HepG2 (cell line): ENCODE data around the gene SERBP1. TPM values are rescaled to one million over a fixed set of nuclear protein-coding genes. Genes with fewer than 3 reads are reported as not detected.

Source experiments
- ATAC-seq: fragments of 200-7000 bp; cut with Tn5 transposase; 3 replicates; pipeline ENCODE4 v1.9.1; 2020; ENCODE audit warnings: mild to moderate bottlenecking, moderate library complexity
- BruUV-seq: library from RNA; stranded (reverse); fragments of 400-500 nt; replicated peaks from 2 replicates; lab custom pipeline; 2021; lab: Mats Ljungman, UMichigan
- CTCF ChIA-PET: fragments of 300-600 bp; formaldehyde crosslinking; extraction: SDS; loops from one replicate; lab custom pipeline; 2021; ENCODE audit warnings: low total read pairs, inconsistent platforms, low intra/inter-chr PET ratio; lab: Yijun Ruan, JAX
- POLR2A ChIA-PET: fragments of 350-600 bp; sonication (Branson Sonifier 250); formaldehyde crosslinking; loops from one replicate; lab custom pipeline; 2020; ENCODE audit warnings: antibody characterized with exemption, inconsistent platforms; lab: Yijun Ruan, JAX
- DNase-seq: peaks from one replicate; pipeline ENCODE4 v3.0.0-alpha.2; 2015; ENCODE audit warnings: low spot score
- FAIRE-seq: peaks from 3 replicates; lab custom pipeline; 2011; peaks lifted over from hg19 to GRCh38; lab: Jason Lieb, UNC
- H2AFZ ChIP-seq: one replicate; pipeline ENCODE4 v1.6.1; 2011; ENCODE audit warnings: low read length, inconsistent platforms
- H3K27ac ChIP-seq: fragments of 300-600 bp; 3 replicates; pipeline ENCODE4 v1.8.0; 2011; ENCODE audit warnings: mixed run types, mild to moderate bottlenecking, mixed read lengths, low read length, inconsistent platforms; ENCODE audit not compliant: insufficient read depth; ENCODE audit errors: extremely low read length
- H3K27me3 ChIP-seq, 2 experiments: fragments of 200-600 bp in 1 of 2; 2 replicates in 1 of 2; 3 replicates in 1 of 2; pipeline versions ENCODE4 v1.6.0 to v1.8.0; 2011; ENCODE audit warnings: low read length in 2 of 2, mild to moderate bottlenecking in 2 of 2, moderate library complexity in 2 of 2, inconsistent platforms in 1 of 2; ENCODE audit not compliant: insufficient read depth in 2 of 2, control insufficient read depth in 1 of 2
- H3K36me3 ChIP-seq, 2 experiments: fragments of 200-600 bp in 1 of 2; replicated peaks in 1 of 2; 2 replicates in 1 of 2; 3 replicates in 1 of 2; pipeline versions ENCODE4 v1.5.1 to v1.8.0; 2011; ENCODE audit warnings: low read length in 2 of 2, inconsistent platforms in 1 of 2; ENCODE audit not compliant: insufficient read depth in 2 of 2, control insufficient read depth in 1 of 2
- H3K4me1 ChIP-seq: 2 replicates; pipeline ENCODE4 v1.5.1; 2012; ENCODE audit warnings: low read length, inconsistent platforms; ENCODE audit not compliant: insufficient read depth
- H3K4me2 ChIP-seq: 2 replicates; pipeline ENCODE4 v1.6.0; 2011; ENCODE audit warnings: low read depth, low read length, inconsistent platforms
- H3K4me3 ChIP-seq, 3 experiments: fragments of 200-600 bp in 1 of 3; sonication (generic), shearing (Covaris generic) in 1 of 3; replicated peaks in 1 of 3; 2 replicates each; pipeline ENCODE4 v1.5.1; 2011 to 2016; ENCODE audit warnings: low read length in 3 of 3, inconsistent platforms in 2 of 3, low read depth in 2 of 3, mild to moderate bottlenecking in 2 of 3, control low read depth in 1 of 3, mixed read lengths in 1 of 3; ENCODE audit not compliant: insufficient read depth in 1 of 3
- H3K79me2 ChIP-seq: one replicate; pipeline ENCODE4 v1.6.1; 2011; ENCODE audit warnings: low read length, inconsistent platforms; ENCODE audit not compliant: insufficient read depth
- H3K9ac ChIP-seq: 2 replicates; pipeline ENCODE4 v1.6.0; 2011; ENCODE audit warnings: mild to moderate bottlenecking, low read depth, low read length, inconsistent platforms; ENCODE audit not compliant: insufficient read depth
- H3K9me3 ChIP-seq: 2 replicates; pipeline ENCODE4 v1.5.1; 2012; ENCODE audit warnings: mild to moderate bottlenecking, low read length
- H4K20me1 ChIP-seq: 2 replicates; pipeline ENCODE4 v1.6.0; 2011; ENCODE audit warnings: inconsistent platforms, mild to moderate bottlenecking, low read length, moderate library complexity; ENCODE audit not compliant: insufficient read depth
- GABPA ChIP-seq, 2 experiments: IDR thresholded peaks; 2 replicates each; pipeline ENCODE4 v1.6.1; 2011 to 2016; ENCODE audit warnings: low read depth in 2 of 2, low read length in 1 of 2, missing biosample characterization in 1 of 2, missing genetic modification characterization in 1 of 2
- GTF3A ChIP-seq: sonication (generic); formaldehyde crosslinking; conservative IDR thresholded peaks from 2 replicates; pipeline ENCODE4 v1.4.0; 2020; ENCODE audit warnings: mild to moderate bottlenecking, missing genetic modification reagents
- MTA1 ChIP-seq: sonication (generic); formaldehyde crosslinking; IDR thresholded peaks from 2 replicates; pipeline ENCODE4 v1.4.0; 2020; ENCODE audit warnings: missing genetic modification reagents, mild to moderate bottlenecking, borderline replicate concordance
- NPAS2 ChIP-seq: sonication (generic); formaldehyde crosslinking; IDR thresholded peaks from 2 replicates; pipeline ENCODE4 v1.8.0; 2022; ENCODE audit warnings: mild to moderate bottlenecking, missing genetic modification reagents, borderline replicate concordance
- RAD21 ChIP-seq: fragments of 450-650 bp; formaldehyde crosslinking; IDR thresholded peaks from 2 replicates; pipeline ENCODE4 v1.5.0; 2020; ENCODE audit warnings: mild to moderate bottlenecking
- SALL1 ChIP-seq: sonication (generic); formaldehyde crosslinking; IDR thresholded peaks from 2 replicates; pipeline ENCODE4 v1.8.0; 2022; ENCODE audit warnings: mild to moderate bottlenecking, missing genetic modification reagents
- ZBTB21 ChIP-seq: sonication (generic); formaldehyde crosslinking; IDR thresholded peaks from 2 replicates; pipeline ENCODE4 v1.4.0; 2020; ENCODE audit warnings: missing genetic modification reagents
- ZNF530 ChIP-seq: sonication (generic); formaldehyde crosslinking; IDR thresholded peaks from 2 replicates; pipeline ENCODE4 v1.5.0; 2020; ENCODE audit warnings: low read depth, mild to moderate bottlenecking, missing genetic modification reagents
- ZNF619 ChIP-seq: sonication (generic); formaldehyde crosslinking; IDR thresholded peaks from 2 replicates; pipeline ENCODE4 v1.4.0; 2020; ENCODE audit warnings: mild to moderate bottlenecking, missing genetic modification reagents
- WGBS: methylation state at CpG from one replicate; pipeline ENCODE4 v1.1.6; 2017; ENCODE audit warnings: low lambda C conversion rate; 5-methylcytosine and 5-hydroxymethylcytosine counted together
- in situ Hi-C: cut with HindIII; loops from 2 replicates; pipeline ENCODE4 v1.10.0; 2017; ENCODE audit warnings: low pct_unique_long_range_greater_than_20kb; ENCODE audit not compliant: extremely low pct_ligation_motif_present
- intact Hi-C: fragments of 100-400 bp; cut with micrococcal nuclease; formaldehyde crosslinking; loops from one replicate; pipeline ENCODE4 v1.10.0; 2022; ENCODE audit not compliant: unreplicated experiment
- polyA plus RNA-seq, 8 experiments: library from polyadenylated mRNA; depleted of rRNA in 3 of 8; stranded (reverse) in 7 of 8; unstranded in 1 of 8; fragments of >200 nt; fragmentation: Illumina TruSeq in 4 of 8; extraction: Trizol in 4 of 8; gene quantifications; 2 replicates each; pipeline versions ENCODE4 v1.2.1 to v1.2.3, GENCODE V29; 2011 to 2016; ENCODE audit warnings: low read depth in 4 of 8, missing spikeins in 1 of 8, mixed read lengths in 1 of 8; ENCODE audit not compliant: insufficient read depth in 1 of 8
- total RNA-seq, 5 experiments: library from RNA; depleted of rRNA; stranded (reverse); fragments of >200 nt; fragmentation: Illumina TruSeq; extraction: Trizol; gene quantifications; 2 replicates each; pipeline ENCODE4 v1.2.3, GENCODE V29; 2016; ENCODE audit warnings: low read depth in 1 of 5
- TF ChIP-seq, protein P1 (sequence below): fragments of 450-650 bp; IDR thresholded peaks from 2 replicates; pipeline ENCODE4 v1.6.1; 2017; ENCODE audit warnings: mild to moderate bottlenecking
- TF ChIP-seq, protein P2 (sequence below): sonication (generic); formaldehyde crosslinking; IDR thresholded peaks from 2 replicates; pipeline ENCODE4 v1.4.0; 2020; ENCODE audit warnings: mild to moderate bottlenecking, missing genetic modification reagents, borderline replicate concordance

Gene SERBP1
- total and polyA plus RNA-seq, 2 of the 13 experiments (the other 11 are each of a cell fraction or from before 2014, with no cell fraction given): 175 to 281 TPM

DNA sequence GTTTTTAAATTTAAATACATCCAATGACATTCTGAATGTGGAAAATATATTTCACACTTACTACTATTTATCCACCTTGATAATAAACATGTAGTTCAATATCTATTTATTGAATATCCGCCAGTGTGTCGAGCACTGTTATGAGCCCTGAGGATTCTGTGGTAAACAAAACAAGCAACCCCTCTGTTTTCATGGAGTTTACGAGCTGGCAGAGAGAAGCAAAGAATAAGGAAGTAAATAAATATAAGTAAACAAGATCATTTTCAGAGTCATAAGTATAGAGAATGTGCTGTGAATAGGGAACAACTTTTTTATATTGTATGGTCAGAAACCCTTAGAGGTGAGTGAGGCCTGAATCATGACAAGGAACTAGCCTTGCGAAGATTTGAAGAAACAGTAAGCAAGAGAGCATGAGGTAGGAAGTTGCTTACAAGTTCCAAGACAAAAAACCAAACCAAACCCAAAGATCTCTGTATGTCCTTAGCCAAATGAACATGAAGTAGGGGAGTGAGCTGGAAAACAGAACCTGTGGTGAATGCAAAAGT lies 6.4 kb upstream of the SERBP1 start (continued):
- TF ChIP-seq, protein P1, sequence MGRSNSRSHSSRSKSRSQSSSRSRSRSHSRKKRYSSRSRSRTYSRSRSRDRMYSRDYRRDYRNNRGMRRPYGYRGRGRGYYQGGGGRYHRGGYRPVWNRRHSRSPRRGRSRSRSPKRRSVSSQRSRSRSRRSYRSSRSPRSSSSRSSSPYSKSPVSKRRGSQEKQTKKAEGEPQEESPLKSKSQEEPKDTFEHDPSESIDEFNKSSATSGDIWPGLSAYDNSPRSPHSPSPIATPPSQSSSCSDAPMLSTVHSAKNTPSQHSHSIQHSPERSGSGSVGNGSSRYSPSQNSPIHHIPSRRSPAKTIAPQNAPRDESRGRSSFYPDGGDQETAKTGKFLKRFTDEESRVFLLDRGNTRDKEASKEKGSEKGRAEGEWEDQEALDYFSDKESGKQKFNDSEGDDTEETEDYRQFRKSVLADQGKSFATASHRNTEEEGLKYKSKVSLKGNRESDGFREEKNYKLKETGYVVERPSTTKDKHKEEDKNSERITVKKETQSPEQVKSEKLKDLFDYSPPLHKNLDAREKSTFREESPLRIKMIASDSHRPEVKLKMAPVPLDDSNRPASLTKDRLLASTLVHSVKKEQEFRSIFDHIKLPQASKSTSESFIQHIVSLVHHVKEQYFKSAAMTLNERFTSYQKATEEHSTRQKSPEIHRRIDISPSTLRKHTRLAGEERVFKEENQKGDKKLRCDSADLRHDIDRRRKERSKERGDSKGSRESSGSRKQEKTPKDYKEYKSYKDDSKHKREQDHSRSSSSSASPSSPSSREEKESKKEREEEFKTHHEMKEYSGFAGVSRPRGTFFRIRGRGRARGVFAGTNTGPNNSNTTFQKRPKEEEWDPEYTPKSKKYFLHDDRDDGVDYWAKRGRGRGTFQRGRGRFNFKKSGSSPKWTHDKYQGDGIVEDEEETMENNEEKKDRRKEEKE: no peak
- no peak for TF ChIP-seq SALL1

DNA sequence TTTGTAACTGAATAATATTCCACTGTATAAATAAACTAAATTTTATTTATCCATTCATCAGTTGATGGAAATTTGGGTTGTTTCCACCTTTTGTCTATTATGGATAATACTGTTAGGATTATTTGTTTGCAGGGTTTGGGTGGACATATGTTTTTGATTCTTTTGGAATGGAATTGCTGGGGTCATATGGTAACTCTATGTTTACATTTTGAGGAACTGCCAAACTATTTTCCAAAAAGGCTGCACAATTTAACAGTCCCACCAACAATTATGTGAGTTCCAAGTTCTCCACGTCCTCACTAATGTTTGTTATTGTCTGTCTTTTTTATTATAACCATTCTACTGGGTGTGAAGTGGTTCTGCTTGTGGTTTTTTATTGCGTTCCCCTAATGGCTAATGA lies 4.3 kb upstream of the SERBP1 start:
- CTCF ChIA-PET: no interaction called here
- H3K9ac ChIP-seq: no peak overlapping the region
- ATAC-seq: no peak
- H3K9me3 ChIP-seq: no peaks in the 10 kb centered on the region
- TF ChIP-seq ZNF619 (CRISPR knock-in tag) (no peak), NPAS2 (CRISPR knock-in tag) (no peak), ZNF530 (CRISPR knock-in tag) (no peak), RAD21 (CRISPR knock-in tag) (no peak), MTA1 (CRISPR knock-in tag) (no peak), GABPA (IDR thresholded peaks at IDR 0.05; ENCODE audit: low read depth, low read length) (no peak), GABPA (CRISPR knock-in tag; IDR thresholded peaks at IDR 0.05; ENCODE audit: low read depth) (no peak), GTF3A (CRISPR knock-in tag) (no peak), ZBTB21 (CRISPR knock-in tag) (no peak)
- TF ChIP-seq, protein P2, sequence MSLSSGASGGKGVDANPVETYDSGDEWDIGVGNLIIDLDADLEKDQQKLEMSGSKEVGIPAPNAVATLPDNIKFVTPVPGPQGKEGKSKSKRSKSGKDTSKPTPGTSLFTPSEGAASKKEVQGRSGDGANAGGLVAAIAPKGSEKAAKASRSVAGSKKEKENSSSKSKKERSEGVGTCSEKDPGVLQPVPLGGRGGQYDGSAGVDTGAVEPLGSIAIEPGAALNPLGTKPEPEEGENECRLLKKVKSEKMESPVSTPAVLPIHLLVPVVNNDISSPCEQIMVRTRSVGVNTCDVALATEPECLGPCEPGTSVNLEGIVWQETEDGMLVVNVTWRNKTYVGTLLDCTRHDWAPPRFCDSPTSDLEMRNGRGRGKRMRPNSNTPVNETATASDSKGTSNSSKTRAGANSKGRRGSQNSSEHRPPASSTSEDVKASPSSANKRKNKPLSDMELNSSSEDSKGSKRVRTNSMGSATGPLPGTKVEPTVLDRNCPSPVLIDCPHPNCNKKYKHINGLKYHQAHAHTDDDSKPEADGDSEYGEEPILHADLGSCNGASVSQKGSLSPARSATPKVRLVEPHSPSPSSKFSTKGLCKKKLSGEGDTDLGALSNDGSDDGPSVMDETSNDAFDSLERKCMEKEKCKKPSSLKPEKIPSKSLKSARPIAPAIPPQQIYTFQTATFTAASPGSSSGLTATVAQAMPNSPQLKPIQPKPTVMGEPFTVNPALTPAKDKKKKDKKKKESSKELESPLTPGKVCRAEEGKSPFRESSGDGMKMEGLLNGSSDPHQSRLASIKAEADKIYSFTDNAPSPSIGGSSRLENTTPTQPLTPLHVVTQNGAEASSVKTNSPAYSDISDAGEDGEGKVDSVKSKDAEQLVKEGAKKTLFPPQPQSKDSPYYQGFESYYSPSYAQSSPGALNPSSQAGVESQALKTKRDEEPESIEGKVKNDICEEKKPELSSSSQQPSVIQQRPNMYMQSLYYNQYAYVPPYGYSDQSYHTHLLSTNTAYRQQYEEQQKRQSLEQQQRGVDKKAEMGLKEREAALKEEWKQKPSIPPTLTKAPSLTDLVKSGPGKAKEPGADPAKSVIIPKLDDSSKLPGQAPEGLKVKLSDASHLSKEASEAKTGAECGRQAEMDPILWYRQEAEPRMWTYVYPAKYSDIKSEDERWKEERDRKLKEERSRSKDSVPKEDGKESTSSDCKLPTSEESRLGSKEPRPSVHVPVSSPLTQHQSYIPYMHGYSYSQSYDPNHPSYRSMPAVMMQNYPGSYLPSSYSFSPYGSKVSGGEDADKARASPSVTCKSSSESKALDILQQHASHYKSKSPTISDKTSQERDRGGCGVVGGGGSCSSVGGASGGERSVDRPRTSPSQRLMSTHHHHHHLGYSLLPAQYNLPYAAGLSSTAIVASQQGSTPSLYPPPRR: no peak
- 47% methylated on average over 2 of the region's 2 CpGs for WGBS
- no peak overlapping the region for H3K27ac ChIP-seq
- peaks cover 2% of the 10 kb centered on the region; the same call in 1 of the 2 replicates for H4K20me1 ChIP-seq
- in situ Hi-C loops: no loop called here
- H3K36me3 ChIP-seq: no peaks in the 10 kb centered on the region
- no peak overlapping the region for H3K4me2 ChIP-seq
- H3K4me1 ChIP-seq: peaks cover 31% of the 10 kb centered on the region
- no peak overlapping the region for H3K4me3 ChIP-seq
- POLR2A ChIA-PET: no interaction called here
- H3K79me2 ChIP-seq: peaks cover 6% of the 10 kb centered on the region
- no peak for DNase-seq
- H2AFZ ChIP-seq: no peak overlapping the region
- no peaks in the 10 kb centered on the region; a peak in 1 of 5 replicates for H3K27me3 ChIP-seq
- no peak for FAIRE-seq
- no TSS peak for BruUV-seq
- intact Hi-C loops: loop anchor here (5.0 kb wide), 1 partner anchor 53 kb away; no protein-coding TSS in a partner anchor
